K562 (cell line): ENCODE results near the gene ACAT2. TPM values are rescaled to one million over a fixed set of nuclear protein-coding genes. Genes with fewer than 3 reads are reported as not detected.

Experiments
- ATAC-seq: fragments of 200-7000 bp; cut with Tn5 transposase; 3 replicates; pipeline ENCODE4 v1.9.1; 2020; ENCODE audit warnings: moderate library complexity
- BruUV-seq: library from RNA; stranded (reverse); fragments of 400-500 nt; replicated peaks from 2 replicates; lab custom pipeline; 2021; lab: Mats Ljungman, UMichigan
- CTCF ChIA-PET: fragments of 300-600 bp; formaldehyde crosslinking; extraction: SDS; loops from one replicate; lab custom pipeline; 2021; ENCODE audit warnings: low intra/inter-chr PET ratio; lab: Yijun Ruan, JAX
- POLR2A ChIA-PET: fragments of 300-600, 350-650 bp; sonication (Branson Sonifier 250); formaldehyde crosslinking; extraction: SDS; loops from one replicate; lab custom pipeline; 2021; ENCODE audit warnings: antibody characterized with exemption, inconsistent platforms; lab: Yijun Ruan, JAX
- DNase-seq, 4 experiments: peaks; one replicate each; pipeline versions ENCODE4 v3.0.0 to v3.0.0-alpha.2; 2011 to 2018; ENCODE audit warnings: low spot score in 3 of 4, mixed read lengths in 3 of 4; ENCODE audit errors: extremely low read depth in 1 of 4
- FAIRE-seq: peaks from 2 replicates; lab custom pipeline; 2011; peaks lifted over from hg19 to GRCh38; lab: Jason Lieb, UNC
- H2AFZ ChIP-seq: 2 replicates; pipeline ENCODE4 v1.6.0; 2011; ENCODE audit warnings: low read depth, low read length, control low read depth, inconsistent platforms
- H3K27ac ChIP-seq: fragments of 200-600 bp; 3 replicates; pipeline ENCODE4 v1.8.0; 2011; ENCODE audit warnings: low read depth, mild to moderate bottlenecking, control low read depth, inconsistent platforms, low read length, moderate library complexity, mixed read lengths; ENCODE audit errors: extremely low read depth
- H3K27me3 ChIP-seq, 2 experiments: fragments of 300-600 bp in 1 of 2; 2 replicates in 1 of 2; 3 replicates in 1 of 2; pipeline versions ENCODE4 v1.6.0 to v1.8.0; 2011; ENCODE audit warnings: inconsistent platforms in 2 of 2, low read length in 2 of 2, mild to moderate bottlenecking in 1 of 2, mixed read lengths in 1 of 2, moderate library complexity in 1 of 2; ENCODE audit not compliant: control insufficient read depth in 2 of 2, insufficient read depth in 2 of 2
- H3K36me3 ChIP-seq: fragments of 300-600 bp; 3 replicates; pipeline ENCODE4 v1.8.0; 2011; ENCODE audit warnings: mild to moderate bottlenecking, low read length, inconsistent platforms; ENCODE audit not compliant: control insufficient read depth, insufficient read depth
- H3K4me1 ChIP-seq, 2 experiments: fragments of 200-600 bp in 1 of 2; replicated peaks in 1 of 2; 2 replicates in 1 of 2; 3 replicates in 1 of 2; pipeline versions ENCODE4 v1.5.1 to v1.8.0; 2011; ENCODE audit warnings: inconsistent platforms in 2 of 2, low read length in 2 of 2, mild to moderate bottlenecking in 1 of 2, mixed read lengths in 1 of 2, moderate library complexity in 1 of 2; ENCODE audit not compliant: control insufficient read depth in 2 of 2, insufficient read depth in 2 of 2
- H3K4me2 ChIP-seq: 2 replicates; pipeline ENCODE4 v1.6.1; 2011; ENCODE audit warnings: low read length, control low read depth, inconsistent platforms, mixed read lengths; ENCODE audit not compliant: insufficient read depth
- H3K4me3 ChIP-seq: fragments of 200-600 bp; sonication (generic), shearing (Covaris generic); 2 replicates; pipeline ENCODE4 v1.5.1; 2016; ENCODE audit warnings: control low read depth, inconsistent platforms
- H3K79me2 ChIP-seq: fragments of 200-600 bp; 3 replicates; pipeline ENCODE4 v1.8.0; 2011; ENCODE audit warnings: low read length, inconsistent platforms; ENCODE audit not compliant: control insufficient read depth, insufficient read depth
- H3K9ac ChIP-seq, 2 experiments: 2 replicates each; pipeline versions ENCODE4 v1.6.0 to v1.6.1; 2011; ENCODE audit warnings: low read depth in 2 of 2, low read length in 2 of 2, control low read depth in 1 of 2, inconsistent platforms in 1 of 2, mild to moderate bottlenecking in 1 of 2, mixed read lengths in 1 of 2; ENCODE audit not compliant: insufficient read depth in 1 of 2
- H3K9me1 ChIP-seq: one replicate; pipeline ENCODE4 v1.6.0; 2011; ENCODE audit warnings: inconsistent platforms, mild to moderate bottlenecking, low read length, moderate library complexity; ENCODE audit not compliant: control insufficient read depth, insufficient read depth
- H3K9me3 ChIP-seq: replicated peaks from 2 replicates; pipeline ENCODE4 v1.5.1; 2011; ENCODE audit warnings: low read depth, low read length, inconsistent platforms; ENCODE audit not compliant: control insufficient read depth, insufficient read depth
- H4K20me1 ChIP-seq: replicated peaks from 2 replicates; pipeline ENCODE4 v1.6.1; 2011; ENCODE audit warnings: low read length, inconsistent platforms, mixed read lengths; ENCODE audit not compliant: control insufficient read depth, insufficient read depth
- HDGF ChIP-seq: fragments of 450-650 bp; IDR thresholded peaks from 2 replicates; pipeline ENCODE4 v1.6.1; 2016
- KDM5B ChIP-seq: fragments of 200-600 bp; sonication (generic); IDR thresholded peaks from 2 replicates; pipeline ENCODE4 v1.6.1; 2012; ENCODE audit warnings: low read depth, mild to moderate bottlenecking, moderate library complexity, low read length, control low read depth, inconsistent platforms; ENCODE audit not compliant: insufficient replicate concordance
- NFXL1 ChIP-seq: fragments of 450-650 bp; formaldehyde crosslinking; IDR thresholded peaks from 2 replicates; pipeline ENCODE4 v1.4.0; 2021; ENCODE audit warnings: mild to moderate bottlenecking
- PHB2 ChIP-seq: fragments of 450-650 bp; IDR thresholded peaks from 2 replicates; pipeline ENCODE4 v1.6.1; 2017; ENCODE audit warnings: low read depth
- POLR2A ChIP-seq: fragments of 450-650 bp; conservative IDR thresholded peaks from 2 replicates; pipeline ENCODE4 v1.6.1; 2016
- POLR2AphosphoS2 ChIP-seq: IDR thresholded peaks from 2 replicates; pipeline ENCODE4 v1.6.1; 2012; ENCODE audit warnings: low read length, improper control_type of control experiment
- POLR2AphosphoS5 ChIP-seq: IDR thresholded peaks from 2 replicates; pipeline ENCODE4 v1.6.1; 2011; ENCODE audit warnings: mild to moderate bottlenecking, low read depth, low read length, moderate library complexity; ENCODE audit not compliant: control insufficient read depth, insufficient read depth
- PTTG1 ChIP-seq: fragments of 450-650 bp; IDR thresholded peaks from 2 replicates; pipeline ENCODE4 v1.6.1; 2016; ENCODE audit warnings: low read depth, mild to moderate bottlenecking, missing genetic modification characterization, missing compliant biosample characterization
- RBFOX2 ChIP-seq: fragments of 200-400 bp; formaldehyde crosslinking; IDR thresholded peaks from 2 replicates; pipeline ENCODE4 v1.6.1; 2017; ENCODE audit warnings: low read depth, mild to moderate bottlenecking, low read length, moderate library complexity
- SIRT6 ChIP-seq: IDR thresholded peaks from one replicate; pipeline ENCODE4 v1.6.1; 2012; ENCODE audit warnings: low read depth, mild to moderate bottlenecking, control low read depth, inconsistent platforms, low read length, moderate library complexity
- SUPT5H ChIP-seq: fragments of 450-650 bp; IDR thresholded peaks from 2 replicates; pipeline ENCODE4 v1.6.1; 2016
- TAF1 ChIP-seq: IDR thresholded peaks from 2 replicates; pipeline ENCODE4 v1.6.1; 2011; ENCODE audit warnings: mild to moderate bottlenecking, low read length, moderate library complexity; ENCODE audit not compliant: insufficient read depth, control insufficient read depth, severe bottlenecking; ENCODE audit errors: extremely low read depth
- ZC3H4 ChIP-seq: sonication (generic); formaldehyde crosslinking; IDR thresholded peaks from 2 replicates; pipeline ENCODE4 v1.9.0; 2021; ENCODE audit warnings: missing genetic modification reagents, borderline replicate concordance
- ZNF561 ChIP-seq: fragments of 450-650 bp; formaldehyde crosslinking; conservative IDR thresholded peaks from 2 replicates; pipeline ENCODE4 v1.4.0; 2020; ENCODE audit warnings: mild to moderate bottlenecking, moderate library complexity
- WGBS: fragments of 100-300 bp; shearing (Covaris generic); methylation state at CpG from one replicate; pipeline ENCODE4 v1.1.6; 2016; ENCODE audit warnings: low coverage, mixed read lengths; ENCODE audit not compliant: insufficient coverage; ENCODE audit errors: missing lambda C conversion rate; 5-methylcytosine and 5-hydroxymethylcytosine counted together
- in situ Hi-C: fragments of 300-500 bp; cut with MboI; formaldehyde crosslinking; loops from 4 replicates; pipeline ENCODE4 v1.15.0; 2018; ENCODE audit warnings: inconsistent platforms, mixed read lengths
- intact Hi-C: fragments of 100-400 bp; cut with micrococcal nuclease; formaldehyde crosslinking; loops from 2 replicates; pipeline ENCODE4 v1.14.2; 2022
- polyA plus RNA-seq, 8 experiments: library from polyadenylated mRNA; depleted of rRNA in 4 of 8; stranded (reverse) in 5 of 8; unstranded in 3 of 8; fragments of >200 nt; fragmentation: Nextera tagmentation in 2 of 8; fragmentation: Illumina TruSeq in 1 of 8; extraction: Ambion mirVana in 2 of 8; extraction: Trizol in 1 of 8; gene quantifications; 2 replicates each; pipeline versions ENCODE4 v1.2.1 to v1.2.3, GENCODE V29; 2011 to 2014; ENCODE audit warnings: inconsistent platforms in 1 of 8, missing spikeins in 1 of 8
- total RNA-seq, 7 experiments: library from RNA; depleted of rRNA in 6 of 7; stranded (reverse); fragments of >200 nt in 6 of 7; fragmentation: Illumina TruSeq in 2 of 7; extraction: Trizol in 2 of 7; gene quantifications; 2 replicates each; pipeline versions ENCODE4 v1.2.1 to v1.2.3, GENCODE V29; 2011 to 2021; ENCODE audit warnings: low replicate concordance in 1 of 7
- TF ChIP-seq, protein P1 (sequence below): fragments of 450-650 bp; IDR thresholded peaks from 2 replicates; pipeline ENCODE4 v1.6.1; 2016; ENCODE audit warnings: mild to moderate bottlenecking
- TF ChIP-seq, protein P2 (sequence below), 2 experiments: fragments of 450-650 bp in 1 of 2; IDR thresholded peaks; 2 replicates each; pipeline ENCODE4 v1.6.1; 2011 to 2017; ENCODE audit warnings: low read depth in 2 of 2, antibody characterized with exemption in 1 of 2, borderline replicate concordance in 1 of 2, low read length in 1 of 2, mild to moderate bottlenecking in 1 of 2, mixed read lengths in 1 of 2; ENCODE audit not compliant: control insufficient read depth in 1 of 2

The ACAT2 gene
- total and polyA plus RNA-seq, 9 of the 15 experiments (the other 6 are each of a cell fraction or from before 2014, with no cell fraction given): 63.0 to 309 (median 144) TPM

DNA sequence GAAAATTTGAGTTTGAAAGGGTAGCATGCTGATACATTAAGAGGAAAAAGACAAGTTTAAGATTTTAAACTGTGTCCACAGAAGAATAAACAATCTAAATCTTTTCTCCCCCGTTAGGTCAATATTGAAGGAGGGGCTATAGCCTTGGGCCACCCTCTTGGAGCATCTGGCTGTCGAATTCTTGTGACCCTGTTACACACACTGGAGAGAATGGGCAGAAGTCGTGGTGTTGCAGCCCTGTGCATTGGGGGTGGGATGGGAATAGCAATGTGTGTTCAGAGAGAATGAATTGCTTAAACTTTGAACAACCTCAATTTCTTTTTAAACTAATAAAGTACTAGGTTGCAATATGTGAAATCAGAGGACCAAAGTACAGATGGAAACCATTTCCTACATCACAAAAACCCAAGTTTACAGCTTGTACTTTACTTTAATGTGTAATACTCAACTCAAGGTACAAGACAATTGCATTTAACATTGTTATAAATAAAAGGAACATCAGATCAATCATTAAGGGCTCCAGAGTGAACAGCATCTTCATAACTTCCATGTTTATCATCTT lies 16.8 kb downstream of the ACAT2 start:
- DNase-seq (peak in 3 of 4 experiments; percentile 10 to 46 (median 30)), ATAC-seq (peak; percentile 52), FAIRE-seq (no peak)
- Histone ChIP-seq H3K4me3 (no peak overlapping the region), H3K27me3 (no peaks in the 10 kb centered on the region), H3K9me1 (no peaks in the 10 kb centered on the region), H3K79me2 (peaks cover 29% of the 10 kb centered on the region), H3K9me3 (no peaks in the 10 kb centered on the region), H3K9ac (no peak overlapping the region), H3K27ac (no peak overlapping the region), H4K20me1 (peaks cover 11% of the 10 kb centered on the region), H3K4me1 (0 out of 5 replicates have a peak, but pooled peaks cover 0 to 4% of the 10 kb centered on the region in 2 experiments), H2AFZ (no peak overlapping the region), H3K36me3 (peaks cover 100% of the 10 kb centered on the region), H3K4me2 (no peak overlapping the region)
- intact Hi-C loops: no loop called here
- in situ Hi-C loops: no loop called here
- BruUV-seq: TSS peak; percentile 61
- ChIA-PET POLR2A (interaction anchor here (1.6 to 4.1 kb wide), 2 partner anchors 11 to 18 kb away, joined by 4 to 20 read pairs; partner anchors contain the start of genes MRPL18 and TCP1), CTCF (no interaction called here)
- TF ChIP-seq ZC3H4 (CRISPR knock-in tag) (no peak), HDGF (no peak), KDM5B (peak; percentile 17), RBFOX2 (peak; percentile 46), PHB2 (no peak), SIRT6 (no peak), POLR2AphosphoS2 (peak; percentile 25; the same call in 1 of the 2 replicates), SUPT5H (peak; percentile 15; the same call in 1 of the 2 replicates), POLR2A (peak; percentile 45), PTTG1 (tag) (no peak), NFXL1 (CRISPR knock-in tag) (no peak), ZNF561 (CRISPR knock-in tag) (no peak), TAF1 (no peak), POLR2AphosphoS5 (peak; percentile 62; the same call in 1 of the 2 replicates)
- TF ChIP-seq, protein P1, sequence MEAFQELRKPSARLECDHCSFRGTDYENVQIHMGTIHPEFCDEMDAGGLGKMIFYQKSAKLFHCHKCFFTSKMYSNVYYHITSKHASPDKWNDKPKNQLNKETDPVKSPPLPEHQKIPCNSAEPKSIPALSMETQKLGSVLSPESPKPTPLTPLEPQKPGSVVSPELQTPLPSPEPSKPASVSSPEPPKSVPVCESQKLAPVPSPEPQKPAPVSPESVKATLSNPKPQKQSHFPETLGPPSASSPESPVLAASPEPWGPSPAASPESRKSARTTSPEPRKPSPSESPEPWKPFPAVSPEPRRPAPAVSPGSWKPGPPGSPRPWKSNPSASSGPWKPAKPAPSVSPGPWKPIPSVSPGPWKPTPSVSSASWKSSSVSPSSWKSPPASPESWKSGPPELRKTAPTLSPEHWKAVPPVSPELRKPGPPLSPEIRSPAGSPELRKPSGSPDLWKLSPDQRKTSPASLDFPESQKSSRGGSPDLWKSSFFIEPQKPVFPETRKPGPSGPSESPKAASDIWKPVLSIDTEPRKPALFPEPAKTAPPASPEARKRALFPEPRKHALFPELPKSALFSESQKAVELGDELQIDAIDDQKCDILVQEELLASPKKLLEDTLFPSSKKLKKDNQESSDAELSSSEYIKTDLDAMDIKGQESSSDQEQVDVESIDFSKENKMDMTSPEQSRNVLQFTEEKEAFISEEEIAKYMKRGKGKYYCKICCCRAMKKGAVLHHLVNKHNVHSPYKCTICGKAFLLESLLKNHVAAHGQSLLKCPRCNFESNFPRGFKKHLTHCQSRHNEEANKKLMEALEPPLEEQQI: no peak
- TF ChIP-seq, protein P2, sequence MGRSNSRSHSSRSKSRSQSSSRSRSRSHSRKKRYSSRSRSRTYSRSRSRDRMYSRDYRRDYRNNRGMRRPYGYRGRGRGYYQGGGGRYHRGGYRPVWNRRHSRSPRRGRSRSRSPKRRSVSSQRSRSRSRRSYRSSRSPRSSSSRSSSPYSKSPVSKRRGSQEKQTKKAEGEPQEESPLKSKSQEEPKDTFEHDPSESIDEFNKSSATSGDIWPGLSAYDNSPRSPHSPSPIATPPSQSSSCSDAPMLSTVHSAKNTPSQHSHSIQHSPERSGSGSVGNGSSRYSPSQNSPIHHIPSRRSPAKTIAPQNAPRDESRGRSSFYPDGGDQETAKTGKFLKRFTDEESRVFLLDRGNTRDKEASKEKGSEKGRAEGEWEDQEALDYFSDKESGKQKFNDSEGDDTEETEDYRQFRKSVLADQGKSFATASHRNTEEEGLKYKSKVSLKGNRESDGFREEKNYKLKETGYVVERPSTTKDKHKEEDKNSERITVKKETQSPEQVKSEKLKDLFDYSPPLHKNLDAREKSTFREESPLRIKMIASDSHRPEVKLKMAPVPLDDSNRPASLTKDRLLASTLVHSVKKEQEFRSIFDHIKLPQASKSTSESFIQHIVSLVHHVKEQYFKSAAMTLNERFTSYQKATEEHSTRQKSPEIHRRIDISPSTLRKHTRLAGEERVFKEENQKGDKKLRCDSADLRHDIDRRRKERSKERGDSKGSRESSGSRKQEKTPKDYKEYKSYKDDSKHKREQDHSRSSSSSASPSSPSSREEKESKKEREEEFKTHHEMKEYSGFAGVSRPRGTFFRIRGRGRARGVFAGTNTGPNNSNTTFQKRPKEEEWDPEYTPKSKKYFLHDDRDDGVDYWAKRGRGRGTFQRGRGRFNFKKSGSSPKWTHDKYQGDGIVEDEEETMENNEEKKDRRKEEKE (IDR thresholded peaks at IDR 0.05; ENCODE audit: borderline replicate concordance in 1 of 2, control insufficient read depth in 1 of 2, low read depth in 2 of 2, low read length in 1 of 2): peak in 1 of 2 experiments; percentile 37; a peak in 1 of 4 replicates
- 73% methylated on average over 3 of the region's 3 CpGs for WGBS
